GM23338 (cell line): Measurements from ENCODE around the gene CCSAP. TPM values are rescaled to one million over a fixed set of nuclear protein-coding genes. Genes with fewer than 3 reads are reported as not detected.

Experiments used
- ATAC-seq: fragments of 200-7000 bp; cut with Tn5 transposase; 3 replicates; pipeline ENCODE4 v1.9.1; 2020
- DNase-seq: peaks from one replicate; pipeline ENCODE4 v3.0.0-alpha.2; 2015; ENCODE audit warnings: low spot score
- H2AFZ ChIP-seq: fragments of 200-600 bp; sonication (generic); 2 replicates; pipeline ENCODE4 v1.8.0; 2016; ENCODE audit warnings: antibody characterized with exemption, mild to moderate bottlenecking, moderate library complexity
- H3F3A ChIP-seq: fragments of 200-600 bp; sonication (generic); replicated peaks from 2 replicates; pipeline ENCODE4 v1.8.0; 2017; ENCODE audit warnings: antibody characterized with exemption, mixed run types, low read depth
- H3K27ac ChIP-seq: fragments of 200-600 bp; sonication (generic); 2 replicates; pipeline ENCODE4 v1.6.1; 2016; ENCODE audit warnings: low read depth
- H3K27me3 ChIP-seq: fragments of 200-600 bp; sonication (generic); 2 replicates; pipeline ENCODE4 v1.8.0; 2016; ENCODE audit warnings: mild to moderate bottlenecking, mixed run types, moderate library complexity; ENCODE audit not compliant: insufficient read depth
- H3K36me3 ChIP-seq: fragments of 200-600 bp; sonication (generic); 2 replicates; pipeline ENCODE4 v1.8.0; 2016; ENCODE audit warnings: mild to moderate bottlenecking; ENCODE audit not compliant: insufficient read depth
- H3K4me1 ChIP-seq: fragments of 200-600 bp; sonication (generic); 2 replicates; pipeline ENCODE4 v1.8.0; 2016; ENCODE audit warnings: mild to moderate bottlenecking, moderate library complexity; ENCODE audit not compliant: insufficient read depth
- H3K4me2 ChIP-seq: fragments of 200-600 bp; sonication (generic); 2 replicates; pipeline ENCODE4 v1.7.1; 2017; ENCODE audit warnings: mixed run types
- H3K4me3 ChIP-seq: fragments of 200-600 bp; sonication (generic); 2 replicates; pipeline ENCODE4 v1.6.1; 2016; ENCODE audit warnings: mixed run types
- H3K79me2 ChIP-seq: fragments of 200-600 bp; sonication (generic); replicated peaks from 2 replicates; pipeline ENCODE4 v1.8.0; 2017; ENCODE audit warnings: mild to moderate bottlenecking; ENCODE audit not compliant: insufficient read depth
- H3K9me2 ChIP-seq: fragments of 200-600 bp; sonication (generic); 2 replicates; pipeline ENCODE4 v1.8.0; 2017; ENCODE audit not compliant: insufficient read depth
- H4K20me1 ChIP-seq: fragments of 200-600 bp; sonication (generic); replicated peaks from 2 replicates; pipeline ENCODE4 v1.8.0; 2017; ENCODE audit warnings: mild to moderate bottlenecking; ENCODE audit not compliant: insufficient read depth
- H3K27ac Mint-ChIP-seq: 2 replicates; pipeline ENCODE4 v1.8.0; 2020; ENCODE audit warnings: inconsistent platforms, mild to moderate bottlenecking, moderate library complexity, mixed read lengths
- H3K27me3 Mint-ChIP-seq: 3 replicates; pipeline ENCODE4 v1.8.0; 2022; ENCODE audit warnings: low read depth, mild to moderate bottlenecking, moderate library complexity, mixed read lengths, inconsistent platforms; ENCODE audit not compliant: insufficient read depth, poor library complexity
- H3K36me3 Mint-ChIP-seq: 3 replicates; pipeline ENCODE4 v1.8.0; 2021; ENCODE audit warnings: low read depth, mild to moderate bottlenecking, inconsistent platforms, moderate library complexity, mixed read lengths
- H3K4me1 Mint-ChIP-seq: 3 replicates; pipeline ENCODE4 v1.8.0; 2020; ENCODE audit warnings: mild to moderate bottlenecking, inconsistent platforms, mixed read lengths
- H3K4me3 Mint-ChIP-seq: 3 replicates; pipeline ENCODE4 v1.8.0; 2021; ENCODE audit warnings: moderate library complexity, mild to moderate bottlenecking, inconsistent platforms, mixed read lengths
- H3K9me3 Mint-ChIP-seq: 3 replicates; pipeline ENCODE4 v1.8.0; 2020; ENCODE audit warnings: moderate library complexity, mild to moderate bottlenecking, inconsistent platforms, mixed read lengths
- CREB1 ChIP-seq: fragments of 250-450 bp; sonication (Bioruptor Pico); IDR thresholded peaks from 2 replicates; pipeline ENCODE4 v1.5.0; 2020; ENCODE audit warnings: low read depth, mild to moderate bottlenecking, moderate library complexity
- EZH2phosphoT487 ChIP-seq: fragments of 200-600 bp; sonication (generic); IDR thresholded peaks from one replicate; pipeline ENCODE4 v1.8.1; 2018; ENCODE audit warnings: antibody characterized with exemption; ENCODE audit not compliant: unreplicated experiment
- JUNB ChIP-seq: IDR thresholded peaks from one replicate; pipeline ENCODE4 v1.6.1; 2016; ENCODE audit warnings: antibody characterized with exemption; ENCODE audit not compliant: unreplicated experiment
- POLR2AphosphoS5 ChIP-seq: IDR thresholded peaks from 2 replicates; pipeline ENCODE4 v1.6.1; 2016; ENCODE audit warnings: antibody characterized with exemption, low read depth
- STAT1 ChIP-seq: IDR thresholded peaks from one replicate; pipeline ENCODE4 v1.6.1; 2016; ENCODE audit warnings: antibody characterized with exemption; ENCODE audit not compliant: unreplicated experiment
- ZNF114 ChIP-seq: fragments of 250-450 bp; sonication (Bioruptor Pico); IDR thresholded peaks from 2 replicates; pipeline ENCODE4 v1.5.0; 2020; ENCODE audit warnings: mild to moderate bottlenecking, moderate library complexity
- polyA plus RNA-seq: library from polyadenylated mRNA; unstranded; fragments of >200 nt; fragmentation: Nextera tagmentation; extraction: Ambion mirVana; gene quantifications from 2 replicates; pipeline ENCODE4 v1.2.1, GENCODE V29; 2016
- total RNA-seq: library from RNA; depleted of rRNA; stranded (reverse); fragments of >200 nt; shearing (Covaris generic); gene quantifications from 2 replicates; pipeline ENCODE4 v1.2.3, GENCODE V29; 2014
- TF ChIP-seq, protein P1 (sequence below): IDR thresholded peaks from 2 replicates; pipeline ENCODE4 v1.6.1; 2016; ENCODE audit warnings: antibody characterized with exemption
- TF ChIP-seq, protein P2 (sequence below): IDR thresholded peaks from one replicate; pipeline ENCODE4 v1.6.1; 2018; ENCODE audit warnings: antibody characterized with exemption; ENCODE audit not compliant: unreplicated experiment
- TF ChIP-seq, protein P3 (sequence below), 2 experiments: fragments of 200-600 bp in 1 of 2; sonication (generic) in 1 of 2; conservative IDR thresholded peaks; 2 replicates each; pipeline versions ENCODE4 v1.5.1 to v1.6.1; 2016 to 2017; ENCODE audit warnings: antibody characterized with exemption in 2 of 2, low read depth in 2 of 2, mild to moderate bottlenecking in 2 of 2, moderate library complexity in 1 of 2

Gene CCSAP
- total and polyA plus RNA-seq, 2 experiments from 2014 or later, result 4.2 to 13.3 TPM

DNA sequence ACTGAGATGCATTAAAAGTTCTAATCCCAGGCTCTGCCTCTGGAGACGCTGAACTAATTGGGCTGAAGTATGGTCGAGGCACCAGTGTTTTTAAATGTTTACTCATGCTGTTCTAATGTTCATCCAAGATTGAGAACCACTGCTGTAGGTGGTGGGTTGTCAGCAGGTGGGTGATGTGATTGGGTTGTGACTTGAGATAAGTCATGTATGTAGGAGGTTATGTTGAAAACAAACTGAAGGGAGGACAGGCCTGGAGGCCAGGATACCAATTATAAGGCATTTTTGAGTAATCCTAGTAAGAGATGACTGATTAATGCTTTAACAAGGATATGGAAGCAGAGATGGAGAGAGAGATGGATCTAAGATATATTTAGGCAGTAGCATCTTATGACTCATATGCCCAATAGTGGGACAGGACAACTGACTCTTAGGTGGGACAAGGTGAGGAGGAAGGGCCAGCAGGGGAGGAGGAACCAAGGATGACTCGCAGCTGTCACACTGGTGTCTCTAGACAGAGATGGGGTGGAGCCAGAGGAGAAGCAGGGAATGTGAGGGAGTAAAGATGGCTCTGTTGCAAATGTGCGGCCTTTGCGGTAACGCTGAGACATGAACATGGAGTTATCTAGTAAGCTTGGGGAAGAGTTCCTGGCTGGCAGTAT is 42.6 kb downstream of the CCSAP start (continued):
- TF ChIP-seq, protein P1, sequence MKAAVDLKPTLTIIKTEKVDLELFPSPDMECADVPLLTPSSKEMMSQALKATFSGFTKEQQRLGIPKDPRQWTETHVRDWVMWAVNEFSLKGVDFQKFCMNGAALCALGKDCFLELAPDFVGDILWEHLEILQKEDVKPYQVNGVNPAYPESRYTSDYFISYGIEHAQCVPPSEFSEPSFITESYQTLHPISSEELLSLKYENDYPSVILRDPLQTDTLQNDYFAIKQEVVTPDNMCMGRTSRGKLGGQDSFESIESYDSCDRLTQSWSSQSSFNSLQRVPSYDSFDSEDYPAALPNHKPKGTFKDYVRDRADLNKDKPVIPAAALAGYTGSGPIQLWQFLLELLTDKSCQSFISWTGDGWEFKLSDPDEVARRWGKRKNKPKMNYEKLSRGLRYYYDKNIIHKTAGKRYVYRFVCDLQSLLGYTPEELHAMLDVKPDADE, result no peak
- no peak for TF ChIP-seq JUNB
- TF ChIP-seq, protein P2, sequence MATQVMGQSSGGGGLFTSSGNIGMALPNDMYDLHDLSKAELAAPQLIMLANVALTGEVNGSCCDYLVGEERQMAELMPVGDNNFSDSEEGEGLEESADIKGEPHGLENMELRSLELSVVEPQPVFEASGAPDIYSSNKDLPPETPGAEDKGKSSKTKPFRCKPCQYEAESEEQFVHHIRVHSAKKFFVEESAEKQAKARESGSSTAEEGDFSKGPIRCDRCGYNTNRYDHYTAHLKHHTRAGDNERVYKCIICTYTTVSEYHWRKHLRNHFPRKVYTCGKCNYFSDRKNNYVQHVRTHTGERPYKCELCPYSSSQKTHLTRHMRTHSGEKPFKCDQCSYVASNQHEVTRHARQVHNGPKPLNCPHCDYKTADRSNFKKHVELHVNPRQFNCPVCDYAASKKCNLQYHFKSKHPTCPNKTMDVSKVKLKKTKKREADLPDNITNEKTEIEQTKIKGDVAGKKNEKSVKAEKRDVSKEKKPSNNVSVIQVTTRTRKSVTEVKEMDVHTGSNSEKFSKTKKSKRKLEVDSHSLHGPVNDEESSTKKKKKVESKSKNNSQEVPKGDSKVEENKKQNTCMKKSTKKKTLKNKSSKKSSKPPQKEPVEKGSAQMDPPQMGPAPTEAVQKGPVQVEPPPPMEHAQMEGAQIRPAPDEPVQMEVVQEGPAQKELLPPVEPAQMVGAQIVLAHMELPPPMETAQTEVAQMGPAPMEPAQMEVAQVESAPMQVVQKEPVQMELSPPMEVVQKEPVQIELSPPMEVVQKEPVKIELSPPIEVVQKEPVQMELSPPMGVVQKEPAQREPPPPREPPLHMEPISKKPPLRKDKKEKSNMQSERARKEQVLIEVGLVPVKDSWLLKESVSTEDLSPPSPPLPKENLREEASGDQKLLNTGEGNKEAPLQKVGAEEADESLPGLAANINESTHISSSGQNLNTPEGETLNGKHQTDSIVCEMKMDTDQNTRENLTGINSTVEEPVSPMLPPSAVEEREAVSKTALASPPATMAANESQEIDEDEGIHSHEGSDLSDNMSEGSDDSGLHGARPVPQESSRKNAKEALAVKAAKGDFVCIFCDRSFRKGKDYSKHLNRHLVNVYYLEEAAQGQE, result no peak
- TF ChIP-seq EZH2phosphoT487, result no peak
- TF ChIP-seq POLR2AphosphoS5, result no peak
- no peak for TF ChIP-seq ZNF114 (CRISPR knock-in tag)
- TF ChIP-seq, protein P3, sequence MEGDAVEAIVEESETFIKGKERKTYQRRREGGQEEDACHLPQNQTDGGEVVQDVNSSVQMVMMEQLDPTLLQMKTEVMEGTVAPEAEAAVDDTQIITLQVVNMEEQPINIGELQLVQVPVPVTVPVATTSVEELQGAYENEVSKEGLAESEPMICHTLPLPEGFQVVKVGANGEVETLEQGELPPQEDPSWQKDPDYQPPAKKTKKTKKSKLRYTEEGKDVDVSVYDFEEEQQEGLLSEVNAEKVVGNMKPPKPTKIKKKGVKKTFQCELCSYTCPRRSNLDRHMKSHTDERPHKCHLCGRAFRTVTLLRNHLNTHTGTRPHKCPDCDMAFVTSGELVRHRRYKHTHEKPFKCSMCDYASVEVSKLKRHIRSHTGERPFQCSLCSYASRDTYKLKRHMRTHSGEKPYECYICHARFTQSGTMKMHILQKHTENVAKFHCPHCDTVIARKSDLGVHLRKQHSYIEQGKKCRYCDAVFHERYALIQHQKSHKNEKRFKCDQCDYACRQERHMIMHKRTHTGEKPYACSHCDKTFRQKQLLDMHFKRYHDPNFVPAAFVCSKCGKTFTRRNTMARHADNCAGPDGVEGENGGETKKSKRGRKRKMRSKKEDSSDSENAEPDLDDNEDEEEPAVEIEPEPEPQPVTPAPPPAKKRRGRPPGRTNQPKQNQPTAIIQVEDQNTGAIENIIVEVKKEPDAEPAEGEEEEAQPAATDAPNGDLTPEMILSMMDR (conservative IDR thresholded peaks at IDR 0.05; ENCODE audit: low read depth in 2 of 2), result no peak
- no peak for TF ChIP-seq STAT1
- TF ChIP-seq CREB1 (CRISPR knock-in tag), result no peak

DNA sequence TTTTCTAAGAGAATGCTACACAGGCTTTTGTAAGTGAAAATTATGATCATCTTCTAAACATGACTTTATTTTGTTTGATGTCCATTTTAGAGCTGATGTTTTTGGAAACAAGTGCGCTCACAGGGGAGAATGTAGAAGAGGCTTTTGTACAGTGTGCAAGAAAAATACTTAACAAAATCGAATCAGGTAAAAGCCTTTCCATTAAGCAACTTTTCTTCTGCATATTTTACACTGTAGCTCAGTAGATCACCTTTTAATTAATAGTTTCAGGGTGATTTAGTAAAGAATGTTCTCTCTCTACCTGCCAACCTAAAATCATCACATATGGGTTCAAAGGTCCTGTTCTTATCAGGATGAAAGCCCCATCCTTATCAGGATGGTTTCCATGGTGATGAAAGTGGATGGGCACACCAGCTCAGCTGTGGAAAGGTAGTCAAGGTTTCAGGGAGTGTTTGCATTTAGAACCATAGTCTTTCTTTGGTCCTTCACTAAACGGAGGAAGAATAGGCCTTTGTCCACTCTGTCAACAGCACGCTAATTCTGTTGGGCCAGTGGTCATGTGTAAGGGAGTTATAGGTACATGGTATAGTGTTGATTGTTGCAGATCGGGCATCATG is 43.9 kb downstream of the CCSAP start:
- DNase-seq, result no peak
- H3K4me1 Mint-ChIP-seq, result peaks cover 7% of the 10 kb centered on the region; the same call in 2 of the 3 replicates
- H2AFZ ChIP-seq, result no peak overlapping the region
- H3K36me3 Mint-ChIP-seq, result peaks cover 10% of the 10 kb centered on the region
- 0 out of 2 replicates have a peak, but pooled peaks cover 12% of the 10 kb centered on the region for H3K36me3 ChIP-seq
- no peak overlapping the region for H3K27ac ChIP-seq
- no peaks in the 10 kb centered on the region for H3F3A ChIP-seq
- H4K20me1 ChIP-seq, result no peaks in the 10 kb centered on the region
- no peak overlapping the region for H3K4me3 Mint-ChIP-seq
- no peak overlapping the region for H3K4me3 ChIP-seq
- H3K4me1 ChIP-seq, result no peaks in the 10 kb centered on the region
- H3K4me2 ChIP-seq, result no peak overlapping the region
- H3K27ac Mint-ChIP-seq, result no peak overlapping the region
- H3K27me3 Mint-ChIP-seq, result no peaks in the 10 kb centered on the region
- ATAC-seq, result no peak
- H3K9me3 Mint-ChIP-seq, result no peaks in the 10 kb centered on the region
- H3K27me3 ChIP-seq, result no peaks in the 10 kb centered on the region
- H3K9me2 ChIP-seq, result no peaks in the 10 kb centered on the region
- H3K79me2 ChIP-seq, result no peaks in the 10 kb centered on the region
- TF ChIP-seq, protein P2, result no peak
